ENCODE results near the gene KMT2C.

GRCh38 chr7:152383341-152384234 is 52.2 kb downstream of the KMT2C start:
- TF ChIP-seq E2F6 (IDR thresholded peaks at IDR 0.05) (no peak), CTCF (IDR thresholded peaks at IDR 0.05; ENCODE audit: control extremely low read depth in 1 of 3, insufficient read depth in 1 of 3, low read depth in 1 of 3, low read length in 3 of 3) (no peak), POLR2AphosphoS5 (IDR thresholded peaks at IDR 0.05; ENCODE audit: low read depth, low read length) (no peak)

Measured in H1 (cell line).